HG02588 (cell line): ENCODE results near the gene TOR4A.
A peak's percentile ranks its signal among the peaks of the same experiment; 100 is the strongest.
"Not testable (repeated sequence)": the region's sequence is repeated elsewhere in the genome, so short reads cannot be mapped to it uniquely, and the experiment has no call there.

Source experiments
- ATAC-seq: cut with Tn5 transposase; IDR thresholded peaks from one replicate; pipeline ENCODE4 v1.9.1; 2021; ENCODE audit warnings: mild to moderate bottlenecking, moderate library complexity; ENCODE audit not compliant: unreplicated experiment

Gene TOR4A

GRCh38 chr9:137237759-137238726, 39.5 kb upstream of the TOR4A start:
- ATAC-seq, result no peak

- ATAC-seq, result not testable (repeated sequence)
Observed at GRCh38 chr9:137239541-137240200, 37.9 kb upstream of the TOR4A start.

- ATAC-seq, result peak; percentile 22
Observed at GRCh38 chr9:137240318-137240840, 37.1 kb upstream of the TOR4A start.

DNA sequence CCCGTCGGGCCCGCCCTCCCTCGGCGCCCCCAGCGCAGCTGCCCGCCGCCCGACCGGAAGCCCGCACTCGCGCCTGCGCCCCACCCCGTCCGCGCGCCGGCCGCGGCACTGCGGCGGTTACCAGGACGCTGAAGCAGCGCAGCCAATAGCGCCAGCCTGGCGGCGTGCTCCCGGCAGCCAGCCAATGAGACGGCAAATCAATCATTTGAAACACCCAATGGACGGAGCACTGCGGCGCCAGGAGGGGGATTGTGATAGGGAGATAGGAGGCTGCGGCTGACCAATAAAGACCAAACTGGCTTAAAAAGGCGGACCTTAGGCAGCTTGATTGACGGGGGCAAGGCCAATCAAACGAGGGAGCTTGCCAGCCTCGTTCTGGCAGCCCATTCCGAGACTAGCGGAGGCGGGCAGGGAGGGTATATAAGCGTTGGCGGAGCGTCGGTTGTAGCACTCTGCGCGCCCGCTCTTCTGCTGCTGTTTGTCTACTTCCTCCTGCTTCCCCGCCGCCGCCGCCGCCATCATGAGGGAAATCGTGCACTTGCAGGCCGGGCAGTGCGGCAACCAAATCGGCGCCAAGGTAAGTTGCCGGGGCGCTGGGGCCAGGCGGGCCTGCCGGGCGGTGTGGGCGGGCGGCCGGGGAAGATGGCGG, 36.6 kb upstream of the TOR4A start, which contains the start of gene TUBB4B:
TSS of gene TUBB4B (plus strand) at position 447 of the 649 bp plus-strand sequence. CDS start at position 521, 74 bp downstream.
- ATAC-seq, result peak; percentile 67

GRCh38 chr9:137241490-137242268, 35.8 kb upstream of the TOR4A start:
- ATAC-seq, result no peak

- no peak for ATAC-seq
Observed at GRCh38 chr9:137242269-137243203, 35.0 kb upstream of the TOR4A start.

DNA sequence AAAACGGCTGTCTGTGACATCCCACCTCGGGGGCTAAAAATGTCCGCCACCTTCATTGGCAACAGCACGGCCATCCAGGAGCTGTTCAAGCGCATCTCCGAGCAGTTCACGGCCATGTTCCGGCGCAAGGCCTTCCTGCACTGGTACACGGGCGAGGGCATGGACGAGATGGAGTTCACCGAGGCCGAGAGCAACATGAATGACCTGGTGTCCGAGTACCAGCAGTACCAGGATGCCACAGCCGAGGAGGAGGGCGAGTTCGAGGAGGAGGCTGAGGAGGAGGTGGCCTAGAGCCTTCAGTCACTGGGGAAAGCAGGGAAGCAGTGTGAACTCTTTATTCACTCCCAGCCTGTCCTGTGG, 34.3 kb upstream of the TOR4A start:
- ATAC-seq, result not testable (repeated sequence)

- ATAC-seq, result no peak
Observed at GRCh38 chr9:137243626-137244485, 33.7 kb upstream of the TOR4A start.

GRCh38 chr9:137244486-137245449, 32.8 kb upstream of the TOR4A start:
- no peak for ATAC-seq

- ATAC-seq, result no peak
Observed at GRCh38 chr9:137245450-137246421, 31.8 kb upstream of the TOR4A start.

- ATAC-seq, result no peak
Observed at GRCh38 chr9:137247135-137247915, 30.2 kb upstream of the TOR4A start.

DNA sequence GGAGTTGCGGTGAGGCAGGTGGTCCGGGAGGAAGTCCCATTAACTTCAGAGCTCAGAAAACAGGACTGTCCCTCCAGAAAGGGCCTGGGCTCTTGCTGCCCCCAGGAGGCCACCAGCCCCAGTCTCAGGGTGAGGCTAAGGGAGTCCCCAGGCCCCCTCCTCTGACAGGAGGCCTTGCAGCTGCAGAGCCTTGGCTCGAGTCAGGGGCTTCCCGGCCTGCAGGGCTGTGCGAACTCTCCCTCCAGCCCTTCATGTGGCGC, 29.7 kb upstream of the TOR4A start:
- ATAC-seq, result no peak

DNA sequence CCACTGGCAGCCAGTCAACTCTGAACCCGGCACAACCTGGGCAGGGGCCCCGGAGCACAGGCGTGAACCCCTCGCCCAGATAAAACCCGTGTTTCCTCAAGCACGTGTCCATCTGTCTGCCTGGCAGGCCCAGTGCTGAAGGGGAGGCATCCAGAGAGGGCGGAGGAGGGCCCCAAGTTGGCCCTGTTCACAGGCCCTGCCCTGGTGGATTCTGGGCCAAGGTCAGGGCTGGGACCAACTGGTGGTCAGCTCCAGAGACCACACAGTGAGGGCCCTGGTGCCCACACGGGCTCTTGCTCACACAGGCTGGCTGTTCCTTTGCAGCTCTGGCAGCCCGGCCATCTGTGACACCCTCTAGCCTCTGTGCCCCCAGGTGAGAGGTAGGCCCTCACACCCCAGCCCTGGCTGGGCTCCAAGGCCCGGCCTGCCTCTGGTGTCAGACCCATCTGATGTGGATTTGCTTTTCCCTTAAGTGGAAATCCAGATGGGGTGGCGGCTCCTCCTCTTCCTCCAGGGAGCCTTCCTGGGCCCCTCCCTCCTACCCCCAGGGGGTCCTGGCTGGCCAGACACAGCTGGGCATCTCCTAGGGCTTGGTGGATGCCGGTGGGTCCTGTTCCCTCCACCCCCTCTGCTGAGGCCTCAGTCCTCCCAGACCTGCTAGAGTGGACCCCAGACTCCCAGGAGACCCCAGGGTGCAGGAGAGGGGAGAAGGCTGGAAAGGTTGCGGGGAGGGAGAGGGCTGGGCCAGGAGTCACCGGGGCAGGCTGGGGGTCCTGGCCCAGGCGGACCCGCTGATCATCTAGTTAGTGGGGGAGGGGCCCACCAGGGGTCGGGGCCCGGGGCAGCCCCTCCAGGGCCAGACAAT, 27.0 kb upstream of the TOR4A start:
- no peak for ATAC-seq

GRCh38 chr9:137251194-137251461, 26.4 kb upstream of the TOR4A start, which contains the start of gene STPG3:
Gene STPG3 (plus strand): TSS chr9:137251286. CDS start chr9:137251287, 1 bp downstream.
- no peak for ATAC-seq
